NCI-H2171 treated with DMSO at 0.1 percent for 48 hours (cell line): ENCODE data around the gene LHCGR.

ENCODE experiments used
- DNase-seq: peaks from one replicate; lab custom pipeline; 2025; lab: John Stamatoyannopoulos, UW

The LHCGR gene

DNA sequence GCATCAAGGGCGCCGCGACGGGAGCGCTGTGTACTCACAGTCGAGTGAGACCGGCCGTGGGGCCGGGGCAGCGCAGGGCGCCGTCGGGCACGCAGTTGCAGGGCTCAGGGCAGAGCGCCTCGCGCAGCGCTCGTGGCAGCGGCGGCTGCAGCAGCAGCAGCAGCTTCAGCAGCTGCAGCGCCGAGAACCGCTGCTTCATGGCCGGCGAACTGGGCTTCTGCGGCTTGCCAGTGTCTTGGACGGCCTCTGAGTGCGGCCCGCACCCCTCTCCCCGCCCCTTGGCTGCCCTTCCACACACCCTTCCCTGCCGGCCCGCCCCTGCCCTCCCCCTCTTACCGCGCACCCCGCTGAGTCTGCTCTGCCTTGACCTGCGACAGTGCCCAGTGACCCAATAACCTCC is at the start of gene LHCGR:
Gene LHCGR, minus strand, starts transcription at position 252 of the 400 bp plus-strand sequence. Its CDS starts 53 bp downstream, at position 199.
- DNase-seq: no peak

DNA sequence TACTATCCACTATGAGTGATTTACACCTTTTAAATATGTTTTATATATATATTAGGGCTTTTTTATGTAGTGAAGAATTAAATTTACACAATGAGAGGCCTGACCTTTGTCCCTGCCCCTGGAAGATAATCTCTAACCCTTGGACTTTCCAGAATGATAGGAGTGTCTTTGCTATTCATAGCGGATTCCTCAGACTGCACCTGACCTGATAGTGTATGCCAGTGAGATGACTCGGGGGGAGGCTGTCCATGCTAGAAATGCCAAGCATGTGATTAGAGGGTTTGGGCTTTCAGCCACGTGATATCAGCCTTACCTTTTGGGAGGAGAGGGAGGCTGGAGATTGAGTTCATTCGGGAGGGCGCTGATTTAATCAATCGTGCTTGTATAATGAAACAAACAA is 44.1 kb upstream of the LHCGR start:
- no peak for DNase-seq

DNA sequence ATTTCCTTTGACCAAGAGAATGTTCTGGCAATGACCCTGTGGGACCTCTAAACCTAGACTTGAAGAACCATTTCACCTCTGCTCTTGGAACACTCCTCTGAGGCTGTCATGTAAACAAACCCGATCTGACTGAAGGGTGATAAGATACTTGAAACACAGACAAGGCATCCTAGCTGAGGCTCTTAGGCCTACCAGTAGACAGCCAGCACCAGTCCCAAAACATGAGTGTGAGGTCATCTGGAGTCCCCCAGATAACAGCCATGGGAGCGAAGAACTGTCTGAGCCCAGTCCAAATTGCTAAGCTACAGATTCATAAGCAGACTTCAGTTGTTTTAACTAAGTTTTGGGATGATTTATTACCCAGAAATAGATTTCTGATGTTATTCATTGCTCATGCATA is 39.5 kb upstream of the LHCGR start:
- DNase-seq: no peak

DNA sequence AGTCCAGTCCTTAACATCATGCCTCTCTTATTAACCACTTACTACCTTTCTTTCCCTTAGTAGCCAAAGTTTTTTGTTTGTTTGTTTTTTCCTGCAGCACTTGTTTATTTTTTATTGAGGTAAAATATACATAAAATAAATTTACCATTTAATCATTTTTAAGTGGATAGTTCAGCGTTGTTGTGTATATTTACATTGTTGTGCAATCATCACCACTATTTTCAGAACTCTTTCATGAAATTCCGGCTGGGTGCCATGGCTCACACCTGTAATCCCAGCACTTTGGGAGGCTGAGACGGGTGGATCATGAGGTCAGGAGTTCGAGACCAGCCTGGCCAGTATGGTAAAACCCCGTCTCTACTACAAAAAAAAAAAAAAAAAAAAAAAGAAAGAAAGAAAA is 38.1 kb upstream of the LHCGR start:
- DNase-seq: no peak

DNA sequence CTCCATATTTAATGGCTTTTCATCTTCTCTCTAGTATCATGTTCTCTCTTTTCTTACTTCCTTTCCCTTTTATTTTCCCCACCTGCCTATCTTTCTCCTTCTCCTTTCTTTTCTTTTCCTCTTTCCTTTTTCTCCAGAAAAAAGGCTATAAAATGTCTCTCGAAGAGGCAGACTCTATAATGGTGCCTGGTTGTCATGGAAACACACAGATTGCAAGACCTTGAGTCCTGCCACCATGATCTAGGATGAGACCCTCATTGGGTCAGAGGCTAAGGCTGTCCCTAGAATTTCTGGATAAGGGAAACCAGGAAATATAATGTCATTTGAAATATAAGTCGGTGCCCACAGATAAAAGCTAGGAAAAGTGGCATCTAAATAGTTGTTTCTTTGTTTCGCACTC is 36.5 kb upstream of the LHCGR start:
- DNase-seq: no peak

DNA sequence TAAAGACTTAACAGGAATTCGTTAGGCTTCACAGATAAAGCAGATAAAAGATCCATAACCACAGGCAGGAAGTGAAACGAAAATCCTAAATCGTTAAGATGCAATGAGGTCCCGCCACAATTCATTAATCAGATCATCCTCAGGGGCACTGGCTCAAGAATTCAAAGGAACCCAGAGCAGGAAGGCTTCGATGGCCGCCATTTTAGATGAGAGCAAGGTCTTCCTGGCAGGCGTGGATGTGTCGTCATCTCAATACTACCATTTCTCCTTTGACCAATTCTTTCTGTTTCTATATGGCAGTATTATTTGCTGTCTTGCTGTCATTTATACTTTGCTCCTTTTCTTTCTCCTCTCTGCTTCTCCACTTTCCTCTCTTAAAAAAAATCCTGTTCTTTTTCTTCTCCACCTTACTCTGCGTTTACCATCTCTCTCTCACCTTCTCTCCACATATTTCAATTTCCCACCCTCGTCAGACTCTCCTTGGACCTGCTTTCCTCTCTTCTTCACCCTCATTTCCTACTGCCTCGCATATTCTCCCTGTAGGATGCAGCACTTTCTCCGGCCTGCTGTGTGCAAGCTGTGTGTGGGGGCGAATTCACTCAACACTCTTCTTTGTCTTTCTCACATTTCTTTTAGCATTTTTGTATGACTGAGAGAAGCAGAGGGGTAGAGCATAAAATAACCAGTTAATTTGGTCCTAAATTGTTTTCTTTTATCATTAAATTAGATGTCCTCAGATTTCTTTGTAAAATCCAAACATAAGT is 35.1 kb upstream of the LHCGR start:
- no peak for DNase-seq

DNA sequence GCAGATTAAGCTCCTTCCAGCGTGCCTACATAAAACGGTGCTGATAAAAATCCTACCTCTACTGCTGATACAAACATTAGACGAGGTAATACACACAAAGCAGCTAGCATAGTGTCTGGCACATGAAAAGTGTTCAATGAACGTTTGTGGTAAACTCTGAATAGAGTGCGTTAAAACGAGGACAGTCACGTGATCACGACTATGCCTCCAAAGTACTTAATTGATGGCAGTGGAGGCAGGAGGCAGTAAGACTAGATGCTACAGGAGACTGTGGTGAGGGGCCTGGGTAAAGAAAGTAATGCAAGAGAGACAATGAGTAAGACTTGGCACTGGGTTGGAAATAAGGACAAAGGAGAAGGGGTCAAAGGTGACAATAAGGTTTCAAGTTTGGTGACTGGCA is 32.1 kb upstream of the LHCGR start:
- DNase-seq: no peak

DNA sequence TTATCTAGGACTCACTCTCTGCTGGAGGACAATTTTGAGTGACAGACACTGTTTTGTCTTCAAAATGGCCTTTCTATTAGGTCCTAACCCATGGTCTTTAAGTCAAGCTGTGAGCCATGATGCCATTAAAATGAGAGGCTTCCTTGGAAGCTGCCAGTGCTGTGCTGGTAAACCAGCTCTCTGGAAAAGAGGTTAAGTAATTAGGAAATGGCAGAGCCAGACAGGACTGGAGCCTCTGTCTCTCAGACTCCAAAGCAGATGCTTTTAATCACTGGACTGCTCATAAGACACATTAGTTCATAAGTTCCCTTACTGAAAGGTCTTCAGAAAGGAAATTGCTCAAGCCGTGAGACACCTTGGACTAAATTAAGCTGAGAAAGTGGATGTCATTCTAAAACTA is 25.8 kb upstream of the LHCGR start:
- DNase-seq: no peak

DNA sequence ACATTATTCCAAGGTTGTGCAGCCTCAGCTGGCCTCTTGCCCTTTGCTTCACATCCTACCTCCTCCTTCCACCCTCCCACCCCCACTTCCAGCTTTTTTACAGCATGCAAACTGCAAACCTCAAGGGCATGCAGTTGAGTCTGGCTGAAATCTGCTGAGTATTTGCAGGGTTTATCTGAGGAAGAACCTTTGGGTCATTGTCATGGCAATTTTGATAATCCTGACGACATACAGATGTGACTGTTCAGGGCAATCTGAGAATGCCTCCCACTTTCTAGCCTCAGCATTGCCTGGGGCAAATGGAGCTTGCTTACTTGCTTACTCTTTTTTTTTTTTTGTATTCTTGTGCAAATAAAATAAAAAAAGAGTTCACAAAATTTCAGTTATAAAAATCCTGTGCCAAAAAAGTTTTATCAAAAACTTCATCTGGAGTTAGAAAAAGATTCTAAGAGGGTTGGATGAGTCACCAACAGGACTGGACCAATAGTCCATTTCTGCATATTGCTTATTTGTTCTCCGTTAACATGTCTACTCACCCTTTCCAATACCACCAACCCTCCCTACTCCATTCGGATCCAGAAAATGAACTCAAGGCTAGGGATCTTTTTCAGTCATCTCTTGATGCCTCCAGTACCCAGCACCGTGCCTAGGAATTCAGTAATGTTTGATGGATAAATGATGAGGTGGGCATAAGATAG is 23.6 kb upstream of the LHCGR start:
- no peak for DNase-seq

DNA sequence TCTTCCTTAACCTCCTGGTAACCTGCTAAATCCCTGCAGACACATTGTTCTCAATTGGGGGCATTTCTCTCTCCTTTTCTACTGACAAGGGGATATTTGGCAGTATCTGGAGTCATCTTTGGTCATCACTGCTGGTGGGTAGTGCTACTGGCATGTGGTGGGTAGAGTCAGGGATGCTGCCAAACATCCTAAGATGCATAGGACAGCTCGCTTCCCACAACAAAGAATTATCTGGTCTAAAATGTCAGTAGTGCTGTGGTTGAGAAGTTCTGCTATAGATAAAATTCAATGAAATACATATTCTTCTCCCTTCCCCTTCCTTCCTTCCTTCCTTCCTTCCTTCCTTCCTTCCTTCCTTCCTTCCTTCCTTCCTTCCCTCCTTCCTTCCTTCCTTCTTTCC is 18.7 kb upstream of the LHCGR start:
- no peak for DNase-seq

DNA sequence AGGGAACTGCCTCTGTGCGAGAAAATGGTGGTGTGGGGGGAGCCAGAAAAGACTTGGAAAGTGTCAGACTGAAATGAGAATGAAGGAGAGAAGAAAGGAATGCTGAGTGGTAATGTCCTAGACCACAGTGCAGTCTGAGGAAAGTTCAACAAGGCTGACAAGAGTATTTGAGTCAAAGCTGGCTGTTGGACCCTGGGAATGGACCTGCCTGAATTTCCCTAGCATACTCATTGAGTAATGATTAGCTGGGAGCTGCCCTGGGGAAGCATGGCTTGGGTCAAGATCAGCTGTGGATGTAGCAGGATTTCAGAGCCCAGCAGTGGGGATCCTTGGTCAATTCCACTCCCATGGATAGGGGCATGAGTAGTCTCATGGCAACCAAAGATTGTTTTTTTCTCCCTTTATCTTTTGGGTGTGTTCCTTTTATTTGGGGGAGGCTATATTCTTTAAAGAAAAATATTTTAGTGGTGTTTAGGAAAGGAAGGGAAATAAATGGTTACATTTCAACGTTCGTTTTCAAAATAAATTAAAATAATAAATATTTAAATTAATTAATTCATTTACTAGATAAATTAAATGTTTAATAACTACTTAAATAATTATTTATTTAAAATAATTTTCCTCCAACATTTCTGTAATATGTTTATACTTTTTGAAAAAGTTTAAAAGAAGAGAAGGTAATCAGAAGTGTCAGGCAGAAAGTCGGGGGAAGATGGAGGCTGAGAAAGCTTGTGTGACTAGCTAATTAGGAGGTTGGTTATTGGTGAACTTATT is 15.9 kb upstream of the LHCGR start:
- DNase-seq: no peak

DNA sequence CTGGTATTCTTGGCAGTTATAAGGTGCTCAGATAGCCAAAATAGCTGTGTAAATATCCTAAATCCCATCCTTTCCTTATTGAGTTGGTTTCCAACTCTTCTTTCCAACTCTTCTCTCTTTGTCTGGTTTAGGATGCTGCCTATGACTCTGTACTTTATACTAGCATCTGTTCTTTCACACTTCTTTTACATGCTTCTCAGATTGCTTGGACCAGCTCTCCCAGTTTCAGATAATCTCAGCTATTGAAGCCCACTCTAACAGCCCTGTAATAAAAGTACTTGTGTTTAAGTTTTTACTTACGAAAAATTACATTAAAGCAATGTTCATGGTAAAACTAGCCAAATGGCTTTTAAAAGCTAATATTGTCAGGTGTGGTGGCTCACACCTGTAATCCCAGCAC is 14.7 kb upstream of the LHCGR start:
- peak; percentile 8 for DNase-seq

DNA sequence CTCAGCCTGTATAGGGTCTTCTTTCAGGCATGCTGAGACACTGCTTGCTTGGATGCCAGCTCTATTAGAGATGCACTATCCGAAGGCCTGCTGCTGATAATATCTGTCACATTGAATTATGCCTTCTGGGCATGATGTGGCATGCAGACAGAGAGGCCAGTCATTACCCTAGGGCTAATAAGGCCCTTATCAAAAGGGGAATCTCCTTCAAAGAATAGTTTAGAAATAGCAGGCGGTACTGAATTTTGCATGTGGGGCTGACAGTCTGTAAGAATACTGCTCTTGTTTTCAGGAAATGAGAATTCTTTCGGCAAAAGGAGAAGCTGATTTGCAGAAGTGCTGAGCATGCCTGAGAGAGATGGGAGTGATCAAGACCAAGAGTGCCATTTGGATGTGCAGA is 13.1 kb upstream of the LHCGR start:
- no peak for DNase-seq

DNA sequence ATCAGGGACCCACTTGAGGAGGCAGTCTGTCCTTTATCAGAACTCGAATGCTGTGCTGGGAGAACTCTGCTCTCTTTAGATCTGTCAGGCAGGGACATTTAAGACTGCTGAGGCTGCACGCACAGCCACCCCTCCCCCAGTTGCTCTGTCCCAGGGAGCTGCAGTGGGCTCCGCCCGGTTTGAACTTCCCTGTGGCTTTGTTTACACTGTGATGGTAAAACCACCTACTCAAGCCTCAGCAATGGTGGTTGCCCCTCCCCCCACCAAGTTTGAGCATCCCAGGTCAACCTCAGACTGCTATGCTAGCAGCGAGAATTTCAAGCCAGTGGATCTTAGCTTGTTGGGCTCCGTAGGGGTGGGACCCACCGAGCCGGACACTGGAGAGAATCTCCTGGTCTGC is 11.8 kb upstream of the LHCGR start:
- DNase-seq: no peak

DNA sequence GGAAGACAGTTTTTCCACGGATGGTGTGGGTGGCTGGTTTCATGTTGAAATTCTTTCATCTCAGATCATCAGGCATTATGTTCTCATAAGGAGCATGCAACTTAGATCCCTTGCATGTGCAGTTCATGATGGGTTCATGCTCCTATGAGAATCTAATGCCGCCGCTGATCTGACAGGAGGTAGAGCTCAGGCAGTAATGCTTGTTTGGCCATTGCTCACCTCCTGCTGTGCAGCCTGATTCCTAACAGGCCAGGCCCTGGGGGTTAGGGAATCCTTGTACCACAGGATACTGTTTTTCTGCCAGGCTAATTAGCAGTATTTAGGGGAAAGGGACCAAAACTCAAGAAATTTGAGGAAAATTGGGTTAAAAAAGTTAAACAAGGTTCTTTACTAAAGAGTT is 5.3 kb upstream of the LHCGR start:
- DNase-seq: no peak

DNA sequence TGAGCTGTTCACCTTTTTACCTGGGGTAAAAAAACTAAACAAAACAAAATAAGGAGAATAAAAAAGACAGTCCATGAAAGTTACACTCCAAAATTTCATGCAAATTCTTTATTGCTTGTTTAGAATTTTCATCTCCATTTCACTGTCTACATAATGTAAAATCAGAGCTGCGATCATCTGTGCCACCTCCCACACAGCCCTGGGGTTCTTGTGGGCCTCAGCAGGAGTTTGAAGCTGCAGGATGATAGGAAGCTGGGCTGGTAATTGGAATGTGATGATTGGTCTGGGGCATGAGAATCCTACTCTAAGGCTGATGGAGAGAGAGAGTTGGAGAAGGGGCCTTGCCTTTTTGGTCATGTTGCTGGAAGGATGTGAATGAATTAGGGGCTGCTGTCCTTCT is 4.2 kb upstream of the LHCGR start:
- DNase-seq: no peak

DNA sequence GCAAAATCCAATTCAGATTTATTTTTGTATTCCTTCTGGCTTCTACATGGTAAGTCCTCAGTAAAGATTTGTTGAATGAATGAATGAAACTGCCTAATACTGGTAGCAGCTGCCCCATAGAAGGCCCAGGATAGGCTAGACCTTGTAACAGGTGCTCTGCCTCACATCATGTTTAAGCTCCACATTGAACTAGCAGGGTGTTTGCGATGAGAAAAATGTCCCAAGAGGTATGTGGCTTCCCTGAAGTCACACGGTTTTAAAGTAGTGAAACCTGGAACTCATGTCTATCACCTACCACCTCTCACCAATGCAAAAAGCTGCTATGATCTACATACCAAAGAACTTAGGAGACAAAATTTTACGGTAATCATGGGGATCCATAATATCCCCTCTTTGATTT is 765 bp upstream of the LHCGR start:
- no peak for DNase-seq

DNA sequence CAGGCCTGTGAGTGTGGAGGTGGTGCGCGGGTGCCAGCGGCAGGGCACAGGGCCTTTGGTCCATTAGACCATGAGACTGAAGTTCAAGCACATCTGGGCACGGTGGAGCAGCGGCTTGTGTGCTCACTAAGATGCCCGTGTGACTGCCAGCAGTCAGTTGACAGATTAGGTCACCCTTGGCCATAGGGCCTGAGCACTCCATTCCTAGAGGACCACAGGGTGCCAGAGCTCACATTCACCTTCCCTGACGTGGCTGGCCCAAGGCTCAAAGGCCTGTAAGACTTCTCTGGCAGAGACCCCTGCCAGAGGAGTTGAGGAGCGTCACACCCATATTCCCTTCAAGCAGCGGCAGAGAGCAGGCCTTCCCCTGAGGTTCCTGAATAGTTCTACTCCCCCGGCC is 650 bp downstream of the LHCGR start:
- no peak for DNase-seq

DNA sequence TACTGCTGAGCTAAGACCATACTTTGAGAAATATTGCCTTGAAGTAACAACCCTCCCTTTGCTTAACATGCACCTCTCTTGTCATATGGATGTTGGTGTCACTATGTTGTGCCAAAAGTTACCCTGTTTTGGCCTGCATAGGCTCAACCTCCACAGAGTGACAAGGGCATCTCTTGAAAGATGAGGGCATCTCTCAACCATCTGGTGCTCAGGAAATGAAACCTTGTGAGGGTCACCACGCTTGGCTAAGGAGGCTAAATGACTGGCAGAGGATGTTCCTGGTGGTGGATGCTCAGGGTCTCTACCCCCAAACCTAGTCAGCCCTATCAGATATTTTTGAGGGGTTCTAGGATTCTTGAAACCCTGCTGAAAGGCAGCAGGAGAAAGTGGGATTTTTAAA is 2.3 kb downstream of the LHCGR start:
- DNase-seq: no peak

DNA sequence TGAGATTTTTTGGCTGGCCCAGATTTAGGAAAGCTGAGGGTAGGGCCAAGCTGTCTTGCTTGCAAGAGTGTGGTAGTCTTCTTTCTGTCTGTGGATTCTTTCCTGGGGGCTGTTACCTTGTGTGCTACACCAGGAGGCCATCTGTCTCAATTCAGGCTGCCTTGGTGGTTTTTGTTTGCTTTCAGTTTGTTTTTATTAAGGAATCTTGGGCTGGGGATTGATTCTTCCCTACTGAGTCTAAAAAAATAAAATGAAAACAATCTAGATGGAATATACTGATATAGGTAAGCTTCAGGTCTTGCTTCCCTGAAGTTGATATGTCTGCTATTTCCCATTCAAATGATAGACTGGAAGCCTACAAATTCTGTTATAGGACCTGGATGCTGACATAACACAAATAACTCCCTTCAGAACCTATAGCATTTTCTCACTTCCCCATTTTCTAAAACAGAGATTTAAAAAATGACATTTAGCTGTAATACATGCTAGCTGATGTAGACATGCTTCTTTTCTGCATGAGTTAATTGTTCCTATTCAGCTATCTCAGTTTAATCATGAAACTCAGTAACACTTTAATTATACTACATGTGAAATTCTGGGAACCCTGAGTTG is 5.3 kb downstream of the LHCGR start:
- no peak for DNase-seq

DNA sequence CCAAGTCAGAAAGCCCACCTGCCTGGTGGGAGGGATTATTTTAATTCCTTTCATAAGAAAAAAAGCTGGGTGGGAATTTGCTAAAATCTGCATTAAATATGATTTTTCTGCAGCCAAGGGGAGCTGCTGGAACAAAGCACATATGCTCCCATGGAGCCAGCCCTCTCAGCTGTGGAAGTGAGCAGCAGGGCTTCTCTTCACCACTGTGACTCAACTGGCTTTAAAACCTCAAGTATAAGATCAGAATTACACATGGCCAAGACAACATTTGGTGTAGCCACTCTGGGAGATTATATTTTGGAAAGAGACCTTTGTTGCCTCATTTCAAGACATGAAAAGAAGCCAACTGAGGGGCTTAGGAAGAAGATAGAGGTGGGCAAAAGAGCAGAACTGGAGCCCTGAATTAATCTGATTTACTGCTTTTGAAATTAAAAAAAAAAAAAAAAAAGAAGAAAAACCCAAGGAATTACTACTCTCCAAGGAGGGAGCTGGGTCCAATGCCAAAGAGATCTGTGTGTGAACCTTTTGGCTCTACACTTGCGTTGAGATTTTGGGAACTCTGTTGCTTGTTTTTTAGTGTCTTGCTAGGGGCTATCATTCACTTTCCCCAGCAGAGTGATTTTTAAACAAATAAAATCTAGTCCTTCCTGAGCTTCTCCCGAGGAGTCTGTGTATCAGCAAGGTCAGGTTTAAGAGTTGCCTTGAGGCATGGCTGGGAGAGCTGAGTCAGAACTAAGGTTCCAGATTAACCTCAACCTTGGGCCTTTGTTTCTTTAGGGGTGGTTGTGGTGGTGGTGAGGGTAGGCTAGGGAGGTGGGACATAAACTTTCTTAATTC is 6.0 kb downstream of the LHCGR start:
- no peak for DNase-seq

DNA sequence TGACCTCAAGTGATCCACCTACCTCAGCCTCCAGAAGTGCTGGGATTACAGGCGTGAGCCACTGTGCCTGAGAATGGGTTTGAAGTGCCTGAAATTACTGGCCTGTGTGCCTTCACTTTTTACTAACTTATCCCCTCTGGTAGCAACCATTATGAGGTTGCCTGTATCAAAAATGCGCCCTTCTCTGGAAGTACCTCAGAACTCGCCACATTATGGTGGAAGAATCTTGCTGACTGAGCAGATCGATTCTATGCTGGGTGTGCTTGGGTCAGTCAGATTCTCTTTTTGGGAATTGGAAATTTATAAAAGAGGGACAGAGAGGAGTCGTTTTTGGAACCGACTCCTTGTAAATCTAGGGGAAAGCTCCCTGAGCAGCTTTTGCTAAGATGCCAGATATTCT is 8.2 kb downstream of the LHCGR start:
- no peak for DNase-seq
